ENCODE results near the gene MED27.

MED27 gene

DNA sequence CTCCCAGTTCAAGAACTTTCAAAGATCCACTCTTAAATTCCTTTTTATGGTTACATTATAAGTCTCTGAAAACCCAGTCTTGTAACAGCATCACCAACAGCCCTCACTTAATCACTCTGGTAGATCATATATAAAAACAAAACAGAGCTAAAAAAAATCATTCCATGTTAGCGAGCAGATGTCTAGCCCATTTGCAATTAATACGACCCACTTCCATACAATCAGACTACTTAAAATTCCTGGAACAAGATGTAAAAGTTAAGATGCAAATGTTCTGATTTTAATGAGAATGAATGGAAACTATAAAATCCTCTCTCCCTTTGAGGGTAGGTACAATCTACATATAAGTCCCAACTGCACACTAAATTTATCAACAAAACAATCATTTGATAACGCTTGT, 167.0 kb downstream of the MED27 start:
- DNase-seq = no peak

GRCh38 chr9:131912069-131912468, 167.6 kb downstream of the MED27 start:
- no peak for DNase-seq

DNA sequence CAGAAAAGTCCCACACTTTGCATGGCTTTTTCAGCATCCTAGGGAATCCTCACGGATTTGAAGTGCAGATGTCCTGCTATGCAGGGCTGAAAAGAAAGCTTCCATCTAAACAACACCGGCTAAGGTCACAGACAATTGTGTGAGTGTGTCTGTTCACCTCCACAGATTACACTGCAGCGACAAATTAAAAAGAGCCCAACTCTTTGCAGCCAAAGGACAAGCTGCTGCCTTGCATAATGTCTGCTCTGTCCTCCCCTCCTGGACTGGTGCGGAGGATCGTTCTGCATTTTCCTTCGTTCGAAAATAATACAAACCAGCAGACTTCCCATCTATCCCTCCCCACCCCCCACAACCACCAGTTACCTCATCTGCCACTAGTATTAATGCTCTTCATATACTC, 169.1 kb downstream of the MED27 start:
- DNase-seq = no peak

- no peak for DNase-seq
Measured at GRCh38 chr9:131905144-131905543, 174.5 kb downstream of the MED27 start.

DNA sequence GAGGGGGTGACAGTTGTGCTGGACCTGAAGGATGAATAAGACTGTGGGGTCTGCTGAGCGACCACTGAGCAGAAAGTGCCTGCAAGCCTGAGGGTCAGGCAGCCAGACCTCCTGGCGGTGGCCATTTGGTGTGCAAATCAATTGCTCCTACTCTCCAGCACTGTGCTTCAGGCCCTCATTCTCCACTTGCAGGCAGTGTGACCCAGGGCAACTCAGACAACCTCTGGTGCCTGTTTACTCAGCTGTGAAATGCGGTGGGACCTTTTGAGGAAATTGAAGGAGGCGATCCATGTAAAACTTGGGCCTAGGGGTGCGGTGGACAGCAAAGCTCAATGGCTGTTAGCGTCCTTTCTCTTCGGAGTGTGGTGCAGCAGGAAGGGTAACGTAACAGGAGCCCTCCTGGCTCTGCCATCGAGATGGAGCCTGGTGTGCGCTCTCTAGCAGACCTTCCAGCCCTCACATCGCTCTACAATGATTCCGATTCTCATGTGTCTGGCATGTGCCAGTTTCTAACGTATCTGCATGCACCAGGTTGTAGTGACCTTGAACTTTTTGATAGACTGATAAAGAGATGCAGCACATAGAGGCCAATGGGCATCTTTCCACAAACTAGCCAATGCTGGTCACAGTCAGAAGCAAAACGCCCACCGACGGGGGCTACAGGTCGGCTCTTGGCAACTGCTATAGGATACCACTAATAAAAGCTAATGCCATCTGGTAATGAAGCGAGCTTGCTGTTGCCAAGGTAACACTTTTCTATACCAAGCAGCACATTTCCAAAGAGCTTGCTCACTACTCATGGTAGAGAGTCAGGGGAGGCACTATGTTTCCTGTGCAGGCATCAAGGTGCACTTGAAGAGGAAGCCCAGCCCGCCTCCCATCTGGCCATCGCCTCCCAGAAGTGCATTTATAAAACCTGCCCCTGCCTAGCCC, 180.1 kb downstream of the MED27 start:
- DNase-seq = no peak

DNA sequence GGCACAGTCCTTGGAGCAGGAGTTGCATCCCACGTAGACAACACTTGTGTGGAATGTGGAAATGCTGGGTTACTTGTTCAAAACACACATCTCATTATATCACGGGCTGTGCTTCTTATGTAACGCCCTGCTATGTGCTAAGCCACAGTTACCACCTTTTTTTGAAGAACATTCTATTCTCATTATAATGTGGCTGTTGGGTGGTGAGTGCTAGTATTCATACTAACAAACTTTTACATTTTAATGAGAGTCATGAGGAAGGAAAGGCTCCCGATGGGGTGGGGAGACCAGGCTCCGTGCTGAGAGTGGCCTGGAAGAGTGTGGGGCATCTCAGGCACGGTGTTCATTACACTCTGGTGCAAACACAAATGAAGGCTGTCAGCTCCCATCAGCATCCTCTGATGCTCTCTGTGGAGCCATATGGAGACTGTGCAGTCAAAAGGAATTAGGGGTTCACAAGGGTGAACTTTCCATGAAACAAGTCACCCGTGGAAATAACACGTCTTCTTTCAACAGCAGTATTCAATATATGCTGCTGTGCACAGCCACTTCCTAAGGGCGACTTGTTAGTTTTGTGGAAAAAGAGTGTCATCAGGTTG, 186.7 kb downstream of the MED27 start:
- no peak for DNase-seq

- DNase-seq = no peak
Measured at GRCh38 chr9:131892162-131892707, 187.4 kb downstream of the MED27 start.

DNA sequence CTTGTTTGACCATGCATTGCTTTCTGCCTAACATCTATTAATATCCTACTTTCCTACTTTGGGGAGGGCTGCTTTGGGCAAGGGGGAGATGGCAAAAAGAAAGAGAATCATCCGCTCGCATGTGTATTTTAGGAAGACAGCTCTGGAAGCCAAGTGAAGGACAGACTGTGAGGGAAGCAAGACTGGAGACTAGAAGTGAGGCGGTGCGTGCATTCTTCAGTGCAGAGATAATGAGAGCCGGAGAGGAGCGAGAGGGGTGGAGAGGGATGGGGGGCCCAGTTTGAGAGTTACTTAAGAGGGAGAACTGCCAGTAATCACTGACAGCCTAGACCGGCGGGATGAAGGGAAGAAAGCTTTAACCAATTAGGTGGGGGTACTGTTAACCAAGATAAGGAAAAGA, 188.1 kb downstream of the MED27 start:
- no peak for DNase-seq

- DNase-seq = no peak
Measured at GRCh38 chr9:131889437-131890251, 190.0 kb downstream of the MED27 start.

DNA sequence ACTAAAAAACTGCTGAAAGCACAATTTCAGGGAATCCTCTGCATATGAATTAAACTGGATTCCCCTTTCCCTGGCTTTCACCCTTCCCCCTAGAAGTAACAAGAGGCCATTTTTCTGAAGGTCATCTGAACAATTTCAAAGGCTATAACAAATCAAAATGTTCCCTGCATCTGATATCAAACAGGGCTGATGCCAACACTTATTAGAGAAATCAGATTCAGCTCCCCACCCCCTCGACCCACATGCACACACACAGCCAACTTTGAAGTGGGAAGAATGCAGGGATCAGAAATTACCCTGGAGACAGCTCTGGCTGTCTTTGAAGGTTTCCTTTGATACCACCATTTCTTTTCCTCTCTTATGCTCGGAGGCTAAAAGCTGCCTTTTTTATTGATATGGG, 190.7 kb downstream of the MED27 start:
- DNase-seq = no peak

GRCh38 chr9:131887680-131888079, 192.0 kb downstream of the MED27 start:
- no peak for DNase-seq

GRCh38 chr9:131886826-131887225, 192.8 kb downstream of the MED27 start:
- no peak for DNase-seq

DNA sequence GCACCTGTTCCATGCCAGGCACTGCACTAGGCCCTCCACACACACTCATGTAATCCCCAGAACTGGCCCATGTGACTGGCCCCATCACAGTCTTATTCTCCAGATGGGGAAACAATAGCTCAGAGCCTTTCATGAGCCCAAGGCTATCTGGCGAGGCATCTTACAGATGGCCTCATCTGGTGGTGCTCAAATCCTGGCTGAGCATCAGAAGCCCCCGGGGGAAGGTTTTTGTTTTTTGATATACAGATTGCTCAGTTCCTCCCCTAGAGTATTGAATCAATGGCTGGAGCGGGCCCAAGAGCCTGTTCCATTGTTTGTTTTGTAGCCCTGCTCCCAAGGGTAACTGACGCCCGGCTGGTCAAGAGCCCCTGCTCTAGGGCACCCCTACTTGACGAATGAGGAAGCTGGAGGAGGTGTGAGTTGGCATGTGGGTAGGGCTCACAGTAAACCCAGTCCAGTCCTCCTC, 194.5 kb downstream of the MED27 start:
- no peak for DNase-seq

- DNase-seq = no peak
Measured at GRCh38 chr9:131884222-131884621, 195.4 kb downstream of the MED27 start.

DNA sequence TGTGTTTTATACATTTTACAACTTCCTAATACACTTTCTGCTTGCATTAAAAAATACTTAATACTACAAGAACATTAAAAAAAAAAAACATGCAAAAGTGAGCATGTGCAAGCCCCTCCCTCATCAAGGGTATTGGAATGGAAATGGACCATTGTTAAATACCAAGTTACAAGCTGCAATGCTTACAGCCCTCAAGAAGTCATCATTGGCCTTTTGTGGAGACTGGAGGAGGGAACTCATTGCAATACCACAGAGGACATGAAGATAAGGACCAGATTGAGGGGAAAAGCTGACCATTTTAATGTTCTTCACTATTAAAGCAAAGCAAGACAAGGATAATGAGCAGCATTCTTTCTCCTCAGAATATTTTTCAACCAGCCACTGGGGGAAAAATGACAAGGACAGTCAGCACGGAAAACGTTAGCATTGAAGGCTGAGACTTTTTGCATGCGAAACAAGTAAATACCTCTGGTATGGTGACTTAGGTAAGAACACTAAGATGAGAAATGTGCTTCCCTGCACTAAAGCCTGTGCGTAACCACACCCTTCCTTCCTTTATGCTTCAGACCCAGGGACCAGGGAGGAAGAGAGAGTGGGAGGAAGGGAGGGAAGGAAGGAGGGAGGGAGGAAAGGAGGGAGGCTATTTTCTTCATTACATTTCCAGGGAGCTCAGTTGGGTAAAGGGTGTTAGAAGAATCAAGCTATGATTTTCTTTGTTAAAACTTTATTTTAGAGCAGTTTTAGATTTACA, 198.7 kb downstream of the MED27 start:
- DNase-seq = no peak

GRCh38 chr9:131879911-131880290, 199.8 kb downstream of the MED27 start:
- DNase-seq = no peak

DNA sequence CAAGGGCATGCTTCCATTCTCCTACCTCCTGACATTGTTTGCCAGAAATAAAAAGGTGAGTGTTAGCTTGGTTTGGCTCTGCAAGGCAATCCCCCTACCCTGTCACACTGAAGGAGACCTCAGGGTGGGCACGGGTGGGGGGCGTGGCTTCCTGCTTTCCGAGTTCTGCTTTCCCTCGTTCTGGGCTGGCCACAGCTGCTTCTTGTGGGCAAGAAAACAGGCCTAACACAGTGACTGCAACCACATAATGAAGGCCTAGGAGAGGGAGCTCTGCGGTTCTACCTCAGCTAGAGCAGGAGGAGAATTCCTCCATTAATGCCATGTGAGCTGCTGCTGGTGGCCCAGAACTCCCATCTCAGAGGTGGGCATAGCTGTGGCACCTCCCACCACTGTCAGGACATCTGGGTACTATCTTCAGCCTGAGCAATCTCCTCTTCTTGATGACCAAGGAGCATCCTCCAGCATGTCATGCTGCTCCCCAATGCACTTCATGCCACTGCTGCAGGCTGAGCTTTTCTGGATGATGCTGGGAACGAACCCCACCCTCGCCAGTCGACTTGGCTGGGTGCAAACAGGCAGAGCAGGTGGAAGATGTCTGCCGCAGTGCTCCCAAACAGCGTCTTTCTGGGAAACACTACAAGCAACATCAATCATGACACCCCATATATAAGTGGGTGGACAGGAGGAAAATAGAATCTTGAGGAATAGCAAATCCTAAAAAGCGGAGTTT, 200.3 kb downstream of the MED27 start:
- DNase-seq = no peak

- DNase-seq = no peak
Measured at GRCh38 chr9:131876486-131876885, 203.2 kb downstream of the MED27 start.

GRCh38 chr9:131875828-131876485, 203.7 kb downstream of the MED27 start:
- no peak for DNase-seq

DNA sequence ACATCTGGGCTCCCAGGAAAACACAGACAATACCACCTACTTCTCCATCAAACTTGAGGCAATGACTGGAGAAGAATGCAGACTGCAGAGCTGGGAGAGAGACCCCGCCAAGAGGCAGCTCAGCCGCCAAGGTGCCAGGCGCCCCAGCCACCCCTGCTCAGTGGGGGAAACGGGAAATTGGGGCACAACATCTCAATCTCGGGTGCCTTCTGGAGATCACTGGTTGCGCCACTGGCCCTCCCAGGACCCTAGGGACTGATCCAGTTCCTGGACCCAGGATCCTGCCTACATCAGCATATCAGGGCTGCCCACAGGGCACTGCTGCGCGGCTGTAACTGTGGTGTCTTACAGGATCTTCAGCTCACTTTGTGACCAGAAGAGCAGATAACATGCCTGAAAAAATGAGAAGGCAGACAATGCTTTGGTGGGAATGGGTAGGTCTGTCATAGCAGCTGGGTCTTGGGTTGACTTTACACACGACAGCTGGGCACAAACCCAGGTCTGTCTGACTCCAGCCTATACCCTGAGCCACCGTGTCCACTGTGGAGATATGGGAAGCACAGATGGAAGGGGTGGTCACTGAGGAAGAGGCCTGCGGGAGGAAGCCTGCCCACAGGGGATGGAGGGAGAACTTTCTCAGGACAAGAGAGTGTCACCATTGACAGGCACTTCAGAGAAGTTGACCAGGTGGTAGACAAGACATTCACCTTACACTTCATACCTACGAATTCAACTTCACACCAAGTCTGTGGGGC, 204.6 kb downstream of the MED27 start:
- no peak for DNase-seq

All from activated CD4-positive, alpha-beta T cell treated with anti-CD3 and anti-CD28 coated beads for 4 hours (primary cell).